Astrocyte (in vitro differentiated cells and primary cell): ENCODE measurements around the gene PEX6. TPM values are rescaled to one million over a fixed set of nuclear protein-coding genes. Genes with fewer than 3 reads are reported as not detected.

Experiments
- DNase-seq: peaks from one replicate; pipeline ENCODE4 v3.0.0-alpha.2; 2010; ENCODE audit warnings: low read depth
- FAIRE-seq: peaks from 2 replicates; lab custom pipeline; 2011; peaks lifted over from hg19 to GRCh38; lab: Jason Lieb, UNC
- H2AFZ ChIP-seq: 2 replicates; pipeline ENCODE4 v1.6.0; 2012; ENCODE audit warnings: low read depth, low read length, inconsistent platforms
- H3K27ac ChIP-seq: 2 replicates; pipeline ENCODE4 v1.5.1; 2011; ENCODE audit warnings: low read depth, low read length, inconsistent platforms
- H3K27me3 ChIP-seq: 2 replicates; pipeline ENCODE4 v1.6.0; 2011; ENCODE audit warnings: low read length, inconsistent platforms; ENCODE audit not compliant: insufficient read depth
- H3K36me3 ChIP-seq: 2 replicates; pipeline ENCODE4 v1.5.1; 2011; ENCODE audit warnings: low read length, inconsistent platforms; ENCODE audit not compliant: insufficient read depth
- H3K4me1 ChIP-seq: 2 replicates; pipeline ENCODE4 v1.5.1; 2011; ENCODE audit warnings: low read length, inconsistent platforms; ENCODE audit not compliant: insufficient read depth
- H3K4me2 ChIP-seq: 2 replicates; pipeline ENCODE4 v1.6.0; 2012; ENCODE audit warnings: low read length, inconsistent platforms
- H3K4me3 ChIP-seq: 2 replicates; pipeline ENCODE4 v1.5.1; 2011; ENCODE audit warnings: low read depth, mild to moderate bottlenecking, low read length, inconsistent platforms; ENCODE audit not compliant: insufficient read depth
- H3K79me2 ChIP-seq: 2 replicates; pipeline ENCODE4 v1.6.0; 2012; ENCODE audit warnings: mild to moderate bottlenecking, low read length, inconsistent platforms; ENCODE audit not compliant: insufficient read depth
- H3K9ac ChIP-seq: 2 replicates; pipeline ENCODE4 v1.6.0; 2012; ENCODE audit warnings: mild to moderate bottlenecking, low read length, inconsistent platforms
- H3K9me3 ChIP-seq: 2 replicates; pipeline ENCODE4 v1.5.1; 2012; ENCODE audit warnings: low read depth, mild to moderate bottlenecking, low read length, inconsistent platforms; ENCODE audit not compliant: insufficient read depth
- H4K20me1 ChIP-seq: 2 replicates; pipeline ENCODE4 v1.6.0; 2012; ENCODE audit warnings: low read length, inconsistent platforms; ENCODE audit not compliant: insufficient read depth
- H3K27ac Mint-ChIP-seq: one replicate; pipeline ENCODE4 v1.8.0; 2021; ENCODE audit warnings: mild to moderate bottlenecking, mixed read lengths; ENCODE audit not compliant: unreplicated experiment
- H3K27me3 Mint-ChIP-seq: one replicate; pipeline ENCODE4 v1.8.0; 2021; ENCODE audit warnings: low read depth, mixed read lengths; ENCODE audit not compliant: unreplicated experiment
- H3K36me3 Mint-ChIP-seq: one replicate; pipeline ENCODE4 v1.8.0; 2021; ENCODE audit warnings: low read depth, mixed read lengths; ENCODE audit not compliant: unreplicated experiment
- H3K4me1 Mint-ChIP-seq: one replicate; pipeline ENCODE4 v1.8.0; 2021; ENCODE audit warnings: low read depth, mixed read lengths; ENCODE audit not compliant: unreplicated experiment
- H3K4me3 Mint-ChIP-seq: one replicate; pipeline ENCODE4 v1.8.0; 2021; ENCODE audit warnings: mild to moderate bottlenecking, moderate library complexity, mixed read lengths; ENCODE audit not compliant: unreplicated experiment
- H3K9me3 Mint-ChIP-seq: one replicate; pipeline ENCODE4 v1.8.0; 2021; ENCODE audit warnings: mild to moderate bottlenecking, mixed read lengths; ENCODE audit not compliant: unreplicated experiment
- EZH2 ChIP-seq: IDR thresholded peaks from 2 replicates; pipeline ENCODE4 v1.6.1; 2012; ENCODE audit warnings: mild to moderate bottlenecking, low read length, inconsistent platforms; ENCODE audit not compliant: insufficient read depth
- total RNA-seq: library from RNA; stranded (reverse); gene quantifications from 2 replicates; pipeline ENCODE4 v1.2.1, GENCODE V29; 2021
- TF ChIP-seq, protein P1 (sequence below): IDR thresholded peaks from 2 replicates; pipeline ENCODE4 v1.5.1; 2011; ENCODE audit warnings: low read depth, mild to moderate bottlenecking, inconsistent platforms, low read length, moderate library complexity; ENCODE audit not compliant: insufficient read depth

Gene PEX6
- total RNA-seq, 1 donor from 2014 or later = 22.7 TPM

DNA sequence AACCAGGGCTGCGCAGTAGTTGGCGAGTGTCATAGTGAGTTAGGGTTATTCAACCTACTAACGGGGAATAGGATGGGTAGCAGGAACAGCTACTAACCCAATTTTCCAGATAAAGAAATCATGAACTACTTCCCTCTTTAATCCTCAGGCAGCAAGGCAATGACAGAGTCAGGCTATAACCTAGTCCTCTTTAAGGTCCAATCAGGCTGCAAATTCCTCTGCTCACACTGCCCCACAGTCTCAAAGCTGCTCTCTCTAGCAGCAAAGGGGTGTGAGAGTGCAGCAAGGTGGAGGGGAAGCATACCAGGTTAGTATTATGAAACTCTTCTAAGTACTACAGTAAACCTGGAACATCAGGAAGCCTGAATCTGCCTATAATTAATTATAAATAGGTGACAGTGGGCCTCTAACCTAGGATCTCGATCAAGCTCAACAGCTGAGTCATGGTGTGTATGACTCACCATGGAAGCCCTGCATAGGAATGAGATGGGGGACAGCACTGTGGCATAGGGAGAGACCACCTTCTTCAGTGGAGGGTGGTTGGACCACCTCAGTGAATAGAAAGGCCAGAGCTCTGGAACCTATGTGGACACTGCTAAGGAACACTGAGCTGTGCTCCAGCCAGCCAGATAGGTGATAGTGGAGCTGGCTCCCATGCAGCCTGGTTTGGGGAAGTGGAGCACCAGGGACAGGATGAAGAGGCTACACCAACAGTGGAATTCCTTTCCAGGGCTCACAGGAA, 7.9 kb downstream of the PEX6 start:
- Histone ChIP-seq H3K27me3 (no peaks in the 10 kb centered on the region), H3K4me2 (no peak overlapping the region), H3K4me3 (no peak overlapping the region), H3K4me1 (peaks cover 6% of the 10 kb centered on the region), H2AFZ (no peak overlapping the region), H3K36me3 (no peaks in the 10 kb centered on the region), H3K9ac (no peak overlapping the region), H3K27ac (no peak overlapping the region), H4K20me1 (peaks cover 9% of the 10 kb centered on the region), H3K79me2 (no peaks in the 10 kb centered on the region), H3K9me3 (no peaks in the 10 kb centered on the region)
- TF ChIP-seq, protein P1, sequence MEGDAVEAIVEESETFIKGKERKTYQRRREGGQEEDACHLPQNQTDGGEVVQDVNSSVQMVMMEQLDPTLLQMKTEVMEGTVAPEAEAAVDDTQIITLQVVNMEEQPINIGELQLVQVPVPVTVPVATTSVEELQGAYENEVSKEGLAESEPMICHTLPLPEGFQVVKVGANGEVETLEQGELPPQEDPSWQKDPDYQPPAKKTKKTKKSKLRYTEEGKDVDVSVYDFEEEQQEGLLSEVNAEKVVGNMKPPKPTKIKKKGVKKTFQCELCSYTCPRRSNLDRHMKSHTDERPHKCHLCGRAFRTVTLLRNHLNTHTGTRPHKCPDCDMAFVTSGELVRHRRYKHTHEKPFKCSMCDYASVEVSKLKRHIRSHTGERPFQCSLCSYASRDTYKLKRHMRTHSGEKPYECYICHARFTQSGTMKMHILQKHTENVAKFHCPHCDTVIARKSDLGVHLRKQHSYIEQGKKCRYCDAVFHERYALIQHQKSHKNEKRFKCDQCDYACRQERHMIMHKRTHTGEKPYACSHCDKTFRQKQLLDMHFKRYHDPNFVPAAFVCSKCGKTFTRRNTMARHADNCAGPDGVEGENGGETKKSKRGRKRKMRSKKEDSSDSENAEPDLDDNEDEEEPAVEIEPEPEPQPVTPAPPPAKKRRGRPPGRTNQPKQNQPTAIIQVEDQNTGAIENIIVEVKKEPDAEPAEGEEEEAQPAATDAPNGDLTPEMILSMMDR = no peak
- TF ChIP-seq EZH2 = no peak
- Mint-ChIP-seq H3K27me3 (no peaks in the 10 kb centered on the region), H3K4me3 (no peak overlapping the region), H3K4me1 (peaks cover 11% of the 10 kb centered on the region), H3K36me3 (peaks cover 15% of the 10 kb centered on the region), H3K9me3 (no peaks in the 10 kb centered on the region), H3K27ac (peak overlapping the region; percentile 81)
- no peak for FAIRE-seq
- DNase-seq = peak; percentile 30

DNA sequence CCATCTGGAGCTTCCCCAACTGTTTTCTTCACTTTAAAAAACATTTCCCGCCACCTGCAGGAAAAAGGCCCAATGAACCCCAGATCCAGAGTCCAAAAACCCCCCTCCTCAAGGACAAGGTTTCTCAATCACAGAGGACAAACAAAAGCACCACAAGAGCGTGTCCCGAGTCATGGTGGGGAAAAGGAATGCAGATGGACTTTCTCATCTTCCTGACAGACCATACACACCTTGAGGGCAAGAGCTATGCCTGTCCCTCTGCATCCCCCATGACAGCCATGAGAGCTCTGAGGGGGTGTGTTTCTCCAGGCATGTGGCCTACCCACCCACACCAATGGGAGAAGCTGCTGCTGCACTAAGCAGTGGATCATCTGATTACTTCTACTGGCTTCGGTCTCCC, 9.0 kb downstream of the PEX6 start:
- FAIRE-seq = no peak
- TF ChIP-seq, protein P1 = no peak
- no peak for TF ChIP-seq EZH2
- Histone ChIP-seq H3K9me3 (no peaks in the 10 kb centered on the region), H3K36me3 (no peaks in the 10 kb centered on the region), H4K20me1 (peaks cover 4% of the 10 kb centered on the region), H3K4me1 (peaks cover 6% of the 10 kb centered on the region), H3K4me3 (no peak overlapping the region), H3K27ac (no peak overlapping the region), H3K4me2 (no peak overlapping the region), H2AFZ (no peak overlapping the region), H3K9ac (no peak overlapping the region), H3K79me2 (no peaks in the 10 kb centered on the region), H3K27me3 (no peaks in the 10 kb centered on the region)
- no peak overlapping the region for H3K27ac Mint-ChIP-seq
- no peak for DNase-seq
- no peaks in the 10 kb centered on the region for H3K9me3 Mint-ChIP-seq
- H3K27me3 Mint-ChIP-seq = no peaks in the 10 kb centered on the region
- peaks cover 17% of the 10 kb centered on the region for H3K36me3 Mint-ChIP-seq
- H3K4me3 Mint-ChIP-seq = no peak overlapping the region
- peaks cover 11% of the 10 kb centered on the region for H3K4me1 Mint-ChIP-seq

DNA sequence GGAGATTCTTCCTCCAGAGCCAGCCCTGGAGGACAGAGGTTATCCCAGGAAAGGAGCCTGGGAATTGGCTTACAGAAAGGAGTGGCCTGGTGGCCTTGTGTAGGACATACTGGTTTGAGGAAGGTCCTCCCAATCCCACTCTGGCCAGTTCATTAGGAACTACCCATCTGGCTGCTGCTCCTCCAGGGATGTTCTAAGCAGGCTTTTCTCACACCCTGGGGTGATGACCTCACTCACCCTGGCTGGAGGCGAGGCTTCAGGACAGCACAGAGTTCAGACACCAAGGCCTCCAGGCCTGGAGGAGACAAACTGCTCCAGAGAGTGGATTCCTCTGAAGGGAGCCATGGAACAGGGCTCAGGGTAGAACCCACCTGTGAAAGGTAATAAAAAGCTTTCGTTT, 9.6 kb downstream of the PEX6 start:
- no peak overlapping the region for H3K4me3 Mint-ChIP-seq
- no peak overlapping the region for H2AFZ ChIP-seq
- H3K27me3 ChIP-seq = no peaks in the 10 kb centered on the region
- H3K36me3 ChIP-seq = no peaks in the 10 kb centered on the region
- H3K4me3 ChIP-seq = no peak overlapping the region
- TF ChIP-seq, protein P1 = no peak
- TF ChIP-seq EZH2 = no peak
- no peaks in the 10 kb centered on the region for H3K79me2 ChIP-seq
- no peaks in the 10 kb centered on the region for H3K9me3 ChIP-seq
- FAIRE-seq (no peak), DNase-seq (no peak)
- no peak overlapping the region for H3K4me2 ChIP-seq
- no peaks in the 10 kb centered on the region for H3K9me3 Mint-ChIP-seq
- H3K4me1 Mint-ChIP-seq = peaks cover 11% of the 10 kb centered on the region
- H3K36me3 Mint-ChIP-seq = peaks cover 19% of the 10 kb centered on the region
- H3K4me1 ChIP-seq = peaks cover 6% of the 10 kb centered on the region
- H3K27ac Mint-ChIP-seq = no peak overlapping the region
- H3K9ac ChIP-seq = no peak overlapping the region
- H3K27ac ChIP-seq = no peak overlapping the region
- peaks cover 3% of the 10 kb centered on the region for H4K20me1 ChIP-seq
- no peaks in the 10 kb centered on the region for H3K27me3 Mint-ChIP-seq
